AG10803 (cell line): Measurements from ENCODE around the gene GABPA.

ENCODE experiments used
- DNase-seq: peaks from one replicate; pipeline ENCODE4 v3.0.0; 2010; ENCODE audit warnings: low read depth
- H3K4me3 ChIP-seq: 2 replicates; pipeline ENCODE4 v1.5.1; 2011; ENCODE audit warnings: mild to moderate bottlenecking, low read length, control low read depth
- CTCF ChIP-seq: conservative IDR thresholded peaks from 2 replicates; pipeline ENCODE4 v1.5.1; 2011; ENCODE audit warnings: mild to moderate bottlenecking, low read length, control low read depth, inconsistent platforms

Gene GABPA

GRCh38 chr21:25722631-25723030 lies 12.1 kb upstream of the GABPA start:
- no peak for DNase-seq
- H3K4me3 ChIP-seq, result no peak overlapping the region
- no peak for TF ChIP-seq CTCF

- TF ChIP-seq CTCF, result no peak
- H3K4me3 ChIP-seq, result no peak overlapping the region
- DNase-seq, result no peak
Measured at GRCh38 chr21:25732091-25732760, 2.5 kb upstream of the GABPA start.

GRCh38 chr21:25733859-25734653 lies 716 bp upstream of the GABPA start:
- peak; percentile 33 for DNase-seq
- no peak for TF ChIP-seq CTCF
- peak overlapping the region; percentile 81 for H3K4me3 ChIP-seq

- DNase-seq, result no peak
- TF ChIP-seq CTCF, result no peak
- peak overlapping the region; percentile 81 for H3K4me3 ChIP-seq
Measured at GRCh38 chr21:25734654-25734903, 193 bp upstream of the GABPA start.

- DNase-seq, result peak; percentile 79
- H3K4me3 ChIP-seq, result peak overlapping the region; percentile 81
- no peak for TF ChIP-seq CTCF
Measured at GRCh38 chr21:25735646-25736597, 1.1 kb downstream of the GABPA start.

GRCh38 chr21:25737421-25737820 lies 2.6 kb downstream of the GABPA start:
- TF ChIP-seq CTCF, result no peak
- no peak overlapping the region for H3K4me3 ChIP-seq

More at GRCh38 chr21:25737421-25737820, 2.6 kb downstream of the GABPA start:
- no peak for DNase-seq
